SU-DHL-6 (cell line): Measurements from ENCODE around the gene ATP6V0D1.

Source experiments
- CTCF ChIP-seq: fragments of 200-600 bp; sonication (generic); IDR thresholded peaks from one replicate; pipeline ENCODE4 v1.5.1; 2017; ENCODE audit warnings: antibody characterized with exemption, mild to moderate bottlenecking, low read length, moderate library complexity; ENCODE audit not compliant: insufficient read depth, poor library complexity, severe bottlenecking
- EZH2phosphoT487 ChIP-seq: fragments of 200-600 bp; sonication (generic), shearing (Covaris generic); conservative IDR thresholded peaks from 2 replicates; pipeline ENCODE4 v1.6.1; 2018; ENCODE audit warnings: mild to moderate bottlenecking, antibody characterized with exemption, low read length, moderate library complexity, mixed read lengths

DNA sequence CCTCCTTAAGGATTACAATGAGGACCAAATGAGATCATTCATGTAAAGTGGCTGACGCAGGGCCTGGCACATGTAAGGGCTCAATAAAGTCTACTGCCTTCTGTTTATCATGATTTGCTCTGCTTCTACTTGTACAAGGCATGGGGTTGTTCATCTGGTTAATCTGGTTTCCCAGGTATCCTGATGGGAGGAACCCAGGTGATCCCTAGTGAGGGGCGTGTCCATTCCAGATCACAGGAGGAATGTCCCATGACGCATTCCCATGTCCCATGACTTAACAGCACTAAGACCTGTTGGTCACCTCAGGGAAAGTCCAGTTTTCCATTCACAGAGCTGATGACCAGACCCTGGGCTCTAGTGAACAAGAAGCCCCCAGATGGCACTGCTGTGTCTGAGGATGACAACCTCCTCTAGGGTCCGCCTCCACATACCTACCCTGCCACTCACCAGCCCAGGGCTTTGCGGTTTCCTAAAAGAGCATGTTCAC lies 76.2 kb downstream of the ATP6V0D1 start:
- TF ChIP-seq EZH2phosphoT487 (no peak), CTCF (no peak)
